ENCODE measurements around the gene CORO2B.

GRCh38 chr15:68558318-68559305 lies 20.2 kb upstream of the CORO2B start:
- TF ChIP-seq CTCF (IDR thresholded peaks at IDR 0.05) (no peak), POLR2A (IDR thresholded peaks at IDR 0.05) (no peak)

Data from Peyer's patch (tissue), 4 donors.